Loucy (cell line): ENCODE measurements around the gene HECTD1.

Experiments
- EZH2phosphoT487 ChIP-seq: fragments of 200-600 bp; IDR thresholded peaks from 2 replicates; pipeline ENCODE4 v1.6.1; 2018; ENCODE audit warnings: antibody characterized with exemption, mild to moderate bottlenecking, moderate library complexity, borderline replicate concordance
- TF ChIP-seq, protein P1 (sequence below): fragments of 200-600 bp; sonication (generic); conservative IDR thresholded peaks from 2 replicates; pipeline ENCODE4 v1.5.1; 2014; ENCODE audit warnings: mild to moderate bottlenecking, antibody characterized with exemption, low read length

DNA sequence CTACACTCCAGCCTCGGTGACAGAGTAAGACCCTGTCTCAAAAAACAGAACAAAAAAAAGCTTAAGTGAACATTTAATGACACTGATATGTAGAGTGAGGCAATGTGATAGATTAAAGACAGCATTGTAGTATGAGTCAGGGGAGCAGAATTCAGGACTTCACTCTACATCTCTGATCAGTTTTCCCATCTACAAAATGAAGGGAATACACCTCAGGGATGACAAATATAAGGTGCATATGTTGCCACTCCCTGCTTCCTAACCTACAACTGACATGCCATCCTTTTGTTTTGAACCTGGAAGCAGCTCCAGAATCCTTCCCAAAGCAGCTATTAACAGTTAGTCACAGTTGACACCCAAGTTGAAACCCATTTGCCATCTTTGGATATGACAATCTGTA, 150.6 kb downstream of the HECTD1 start:
- TF ChIP-seq, protein P1, sequence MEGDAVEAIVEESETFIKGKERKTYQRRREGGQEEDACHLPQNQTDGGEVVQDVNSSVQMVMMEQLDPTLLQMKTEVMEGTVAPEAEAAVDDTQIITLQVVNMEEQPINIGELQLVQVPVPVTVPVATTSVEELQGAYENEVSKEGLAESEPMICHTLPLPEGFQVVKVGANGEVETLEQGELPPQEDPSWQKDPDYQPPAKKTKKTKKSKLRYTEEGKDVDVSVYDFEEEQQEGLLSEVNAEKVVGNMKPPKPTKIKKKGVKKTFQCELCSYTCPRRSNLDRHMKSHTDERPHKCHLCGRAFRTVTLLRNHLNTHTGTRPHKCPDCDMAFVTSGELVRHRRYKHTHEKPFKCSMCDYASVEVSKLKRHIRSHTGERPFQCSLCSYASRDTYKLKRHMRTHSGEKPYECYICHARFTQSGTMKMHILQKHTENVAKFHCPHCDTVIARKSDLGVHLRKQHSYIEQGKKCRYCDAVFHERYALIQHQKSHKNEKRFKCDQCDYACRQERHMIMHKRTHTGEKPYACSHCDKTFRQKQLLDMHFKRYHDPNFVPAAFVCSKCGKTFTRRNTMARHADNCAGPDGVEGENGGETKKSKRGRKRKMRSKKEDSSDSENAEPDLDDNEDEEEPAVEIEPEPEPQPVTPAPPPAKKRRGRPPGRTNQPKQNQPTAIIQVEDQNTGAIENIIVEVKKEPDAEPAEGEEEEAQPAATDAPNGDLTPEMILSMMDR = no peak
- no peak for TF ChIP-seq EZH2phosphoT487
